HG02884 (cell line): Measurements from ENCODE around the gene SPINK6.

ENCODE experiments used
- ATAC-seq: cut with Tn5 transposase; IDR thresholded peaks from one replicate; pipeline ENCODE4 v1.9.1; 2021; ENCODE audit warnings: mild to moderate bottlenecking, moderate library complexity; ENCODE audit not compliant: unreplicated experiment

Gene SPINK6, protein sequence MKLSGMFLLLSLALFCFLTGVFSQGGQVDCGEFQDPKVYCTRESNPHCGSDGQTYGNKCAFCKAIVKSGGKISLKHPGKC

DNA sequence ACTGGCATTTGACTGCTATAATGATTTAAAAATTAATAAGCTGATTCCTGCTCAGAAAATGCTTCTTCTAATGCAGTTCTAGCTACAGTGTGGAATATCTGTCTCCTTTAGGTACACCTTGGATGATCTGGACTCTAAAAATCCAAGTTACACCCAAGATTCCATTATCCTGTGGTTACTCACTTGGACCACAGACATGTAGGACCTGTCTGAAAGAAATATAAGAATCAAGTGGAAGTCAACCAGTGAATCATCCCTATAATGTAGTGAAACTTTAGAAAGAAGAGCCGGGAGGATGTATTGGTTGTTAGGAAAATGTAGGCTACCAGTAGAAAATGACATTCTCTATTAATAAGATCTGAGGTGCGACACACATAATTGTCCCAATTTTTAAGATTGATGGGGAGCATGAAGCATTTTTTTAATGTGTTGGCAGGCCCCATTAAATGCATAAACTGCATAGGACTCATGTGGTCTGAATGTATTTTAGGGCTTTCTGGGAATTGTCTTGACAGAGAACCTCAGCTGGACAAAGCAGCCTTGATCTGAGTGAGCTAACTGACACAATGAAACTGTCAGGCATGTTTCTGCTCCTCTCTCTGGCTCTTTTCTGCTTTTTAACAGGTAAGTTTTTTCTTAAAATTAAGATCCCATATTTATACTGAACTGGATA is at the start of gene SPINK6:
TSS of gene SPINK6 (plus strand) at position 512 of the 673 bp plus-strand sequence. CDS start at position 567, 55 bp downstream.
- ATAC-seq: no peak

DNA sequence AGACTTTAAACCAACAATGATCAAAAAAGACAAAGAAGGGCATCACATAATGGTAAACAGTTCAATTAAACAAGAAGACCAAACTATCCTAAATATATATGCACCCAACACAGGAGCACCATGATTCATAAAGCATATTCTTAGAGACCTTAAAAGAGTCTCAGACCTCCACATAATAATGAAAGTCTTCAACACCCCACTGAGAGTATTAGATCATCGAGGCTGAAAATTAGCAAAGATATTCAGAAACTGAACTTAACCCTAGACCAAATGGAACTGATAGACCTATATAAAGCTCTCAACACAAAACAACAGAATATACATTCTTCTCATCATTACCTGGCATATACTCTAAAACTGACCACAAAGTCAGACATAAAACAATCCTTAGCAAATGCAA is 46.2 kb upstream of the SPINK6 start:
- ATAC-seq: no peak

DNA sequence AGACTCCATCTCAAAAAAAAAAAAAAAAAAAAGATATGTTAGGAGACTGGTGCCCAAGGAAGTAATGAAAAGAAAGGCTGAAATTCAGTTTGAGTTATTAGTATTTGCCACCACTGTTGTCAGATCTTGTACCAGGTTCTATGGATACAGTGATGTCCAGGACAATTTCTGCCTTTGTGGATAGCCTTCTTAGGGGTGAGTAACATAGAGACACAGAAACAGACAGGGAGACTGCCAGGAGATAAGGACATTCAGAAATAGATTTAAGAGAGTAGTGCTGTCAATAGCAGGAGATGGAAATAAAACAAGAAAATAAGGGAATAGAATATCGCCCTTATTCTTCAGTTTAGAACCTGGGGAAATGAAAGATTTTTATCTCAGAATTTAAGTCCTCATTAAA is 40.8 kb upstream of the SPINK6 start:
- no peak for ATAC-seq

DNA sequence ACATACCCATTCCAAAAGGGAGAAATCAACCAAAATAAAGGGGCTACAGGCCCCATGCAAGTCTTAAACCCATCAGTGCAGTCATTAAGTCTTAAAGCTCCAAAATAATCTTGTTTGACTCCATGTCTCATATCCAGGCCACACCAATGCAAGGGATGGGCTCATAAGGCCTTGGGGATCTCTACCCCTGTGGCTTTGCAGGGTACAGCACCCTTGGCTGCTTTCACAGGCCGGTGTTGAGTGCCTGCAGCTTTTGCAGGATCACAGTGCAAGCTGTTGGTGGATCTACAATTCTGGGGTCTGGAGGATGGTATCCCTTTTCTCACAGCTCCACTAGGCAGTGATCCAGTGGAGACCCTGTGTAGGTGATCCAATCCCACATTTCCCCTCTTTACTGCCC is 39.5 kb upstream of the SPINK6 start:
- ATAC-seq: no peak

DNA sequence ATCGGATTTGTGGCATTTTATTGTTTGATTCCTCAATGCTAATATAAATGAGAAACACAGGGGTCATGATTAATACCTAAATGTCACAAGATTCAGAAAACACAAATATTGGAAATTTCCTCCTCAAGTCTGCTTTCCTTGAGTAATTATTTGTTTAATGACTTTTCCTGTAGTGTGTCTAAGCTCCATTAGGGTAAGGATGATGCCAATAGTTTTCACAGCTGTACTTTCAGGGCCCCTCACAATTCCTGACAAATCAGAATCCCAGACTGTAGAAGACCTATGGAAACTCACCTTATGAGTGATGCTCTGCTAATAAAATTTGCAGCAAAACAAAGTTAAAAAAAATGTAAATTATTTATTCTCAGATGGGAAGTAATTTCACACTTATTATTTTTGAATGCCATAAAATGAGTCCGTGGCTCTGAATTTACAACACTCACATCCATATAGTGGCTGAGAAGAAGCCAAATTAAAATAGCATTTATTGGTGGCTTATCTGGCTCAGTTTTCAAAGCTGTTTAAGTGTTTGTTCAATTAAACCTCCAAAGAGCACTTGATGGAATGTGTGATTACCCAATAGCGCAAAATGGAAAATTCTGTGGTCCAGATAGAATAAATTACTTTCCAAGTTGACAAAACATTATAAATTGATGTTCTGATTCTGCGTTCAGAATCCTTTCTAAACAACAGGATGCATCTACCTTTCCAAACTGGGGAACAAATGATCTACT is 36.1 kb upstream of the SPINK6 start:
- ATAC-seq: no peak

DNA sequence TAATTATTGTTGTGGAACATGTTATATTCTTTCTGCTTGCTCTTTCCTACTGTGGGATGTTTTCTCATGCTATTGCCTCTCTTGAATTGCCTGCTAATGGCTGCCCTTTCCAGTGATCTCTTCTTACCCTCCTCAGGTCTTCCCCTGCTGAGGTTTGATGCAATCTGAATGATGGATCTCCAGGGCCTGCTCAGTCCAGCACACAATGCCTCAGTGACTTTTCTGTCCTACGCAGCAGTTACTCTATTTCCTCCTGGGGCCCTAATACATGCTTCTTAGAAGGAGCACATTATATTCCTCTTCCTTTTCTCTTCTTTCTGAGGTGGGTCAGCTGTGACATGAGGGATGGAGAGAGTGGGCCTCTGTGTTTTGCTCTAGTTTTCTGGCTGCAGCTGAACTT is 34.6 kb upstream of the SPINK6 start, which contains the start of gene SPINK14:
TSS of gene SPINK14 (plus strand) at position 301 of the 400 bp plus-strand sequence. CDS start 1,187 bp downstream, outside the sequence.
- ATAC-seq: no peak

DNA sequence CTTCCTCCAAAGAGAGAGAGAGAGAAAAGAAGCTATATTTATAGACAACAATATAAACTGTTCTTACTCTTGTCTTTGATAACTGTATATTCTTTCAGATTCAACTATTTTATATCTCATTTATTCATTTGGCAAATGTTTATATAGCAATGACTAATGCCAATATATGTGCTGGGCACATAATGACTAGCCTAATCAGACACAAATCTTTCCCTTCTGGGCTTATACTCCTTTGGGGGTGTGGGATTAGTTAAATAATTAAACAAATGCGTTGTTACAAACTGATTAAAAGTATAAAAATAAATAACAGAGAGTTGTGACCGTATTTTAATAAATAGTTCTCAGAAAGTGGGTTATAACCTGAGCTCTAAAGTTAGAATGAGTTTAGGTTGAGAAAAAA is 30.5 kb upstream of the SPINK6 start:
- ATAC-seq: no peak

DNA sequence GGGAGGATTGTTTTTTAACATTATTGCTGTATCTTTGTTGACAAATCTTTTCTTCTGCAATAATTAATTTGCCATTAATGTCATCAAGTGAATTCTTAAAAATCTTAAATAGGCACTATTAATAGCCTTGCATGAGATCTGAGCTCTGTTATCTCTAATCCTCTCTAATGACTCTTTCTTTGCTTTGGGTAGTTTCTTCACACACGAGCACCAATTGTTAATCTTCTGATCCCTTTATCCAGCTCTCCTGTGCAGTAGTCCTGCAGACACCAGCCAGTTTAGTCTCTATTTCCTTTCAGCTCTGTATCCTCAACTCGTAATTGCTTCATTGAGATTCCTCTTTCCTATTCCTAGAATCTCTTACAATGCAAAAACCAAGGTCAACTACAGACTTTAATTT is 26.4 kb upstream of the SPINK6 start:
- no peak for ATAC-seq

DNA sequence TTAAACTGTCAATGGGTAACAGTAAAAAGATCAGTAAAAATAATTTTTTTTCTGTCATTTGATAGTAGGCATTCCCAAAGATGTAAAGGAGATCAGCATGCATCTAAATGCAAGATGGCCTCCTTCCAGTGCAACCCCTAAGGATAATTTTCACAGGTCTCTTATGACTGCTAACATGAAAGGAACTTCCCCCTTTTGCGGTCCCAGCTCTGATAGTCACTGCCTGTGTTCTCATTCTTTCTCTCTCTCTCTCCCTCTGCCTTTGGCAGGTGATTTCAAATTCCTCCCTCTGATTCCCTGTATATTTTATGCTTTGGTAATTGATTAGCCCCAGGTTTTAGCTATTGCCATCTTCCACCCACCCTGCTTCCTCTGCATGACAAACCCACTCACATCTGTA is 25.6 kb upstream of the SPINK6 start:
- no peak for ATAC-seq

DNA sequence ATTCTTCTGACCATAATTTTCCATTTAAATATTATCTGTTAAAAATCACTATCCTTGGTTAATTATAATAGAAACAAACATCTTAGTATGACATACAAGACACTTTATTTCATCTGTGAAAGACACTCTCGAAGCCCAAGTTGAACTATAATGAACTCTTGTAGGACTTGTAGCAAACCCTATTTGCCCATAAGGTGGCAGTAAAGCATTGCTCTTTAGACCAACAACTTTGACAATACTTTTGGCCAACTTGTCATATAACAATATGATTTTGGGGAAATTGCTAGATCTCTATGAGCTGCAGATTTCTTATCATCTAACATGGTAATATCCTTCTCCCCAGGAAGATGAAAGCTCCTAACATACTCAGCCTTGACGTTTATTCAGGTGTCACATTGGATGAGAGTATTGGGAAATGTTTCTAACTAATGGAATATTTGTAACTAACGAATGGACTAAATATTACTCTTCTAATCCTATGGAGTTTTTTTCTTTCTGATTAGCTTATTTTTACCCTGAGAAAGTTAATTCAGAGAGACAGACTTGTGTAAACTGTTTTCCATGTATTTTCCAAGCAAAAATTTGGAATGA is 23.5 kb upstream of the SPINK6 start:
- ATAC-seq: peak; percentile 81

DNA sequence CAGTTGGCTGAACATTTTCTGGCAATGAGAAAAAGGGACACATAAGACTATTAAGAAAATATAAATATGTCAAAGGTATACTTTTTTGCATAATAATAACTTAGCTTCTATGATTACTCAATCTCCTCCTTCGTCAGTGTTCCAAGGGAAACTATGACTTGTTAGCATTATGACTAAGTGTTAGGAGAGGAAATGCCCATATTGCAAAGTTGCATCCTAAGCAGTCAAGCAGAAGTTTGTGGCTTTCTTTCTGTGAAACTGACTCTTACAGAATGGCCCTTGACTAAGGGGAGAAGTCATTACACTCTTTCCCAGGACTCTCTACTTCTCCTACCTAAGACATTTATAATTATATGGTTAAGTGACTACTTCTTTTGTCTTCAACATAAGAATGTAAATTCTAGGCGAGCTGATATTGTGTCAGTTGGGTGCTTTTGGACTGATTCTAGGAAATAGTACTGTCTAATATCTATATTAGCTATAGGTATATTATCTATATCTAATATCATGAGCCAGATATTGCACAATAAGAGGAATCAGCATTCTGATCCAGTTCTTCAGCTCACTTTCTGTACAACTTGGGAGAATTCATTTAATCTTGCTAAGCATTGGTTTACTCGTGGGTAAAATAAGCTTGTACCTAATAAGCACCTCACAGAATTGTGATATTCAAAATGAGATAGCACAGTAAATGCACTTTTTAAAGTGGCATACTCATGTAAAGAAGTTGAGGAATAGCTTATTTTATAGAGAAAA is 16.4 kb upstream of the SPINK6 start:
- ATAC-seq: peak; percentile 93

DNA sequence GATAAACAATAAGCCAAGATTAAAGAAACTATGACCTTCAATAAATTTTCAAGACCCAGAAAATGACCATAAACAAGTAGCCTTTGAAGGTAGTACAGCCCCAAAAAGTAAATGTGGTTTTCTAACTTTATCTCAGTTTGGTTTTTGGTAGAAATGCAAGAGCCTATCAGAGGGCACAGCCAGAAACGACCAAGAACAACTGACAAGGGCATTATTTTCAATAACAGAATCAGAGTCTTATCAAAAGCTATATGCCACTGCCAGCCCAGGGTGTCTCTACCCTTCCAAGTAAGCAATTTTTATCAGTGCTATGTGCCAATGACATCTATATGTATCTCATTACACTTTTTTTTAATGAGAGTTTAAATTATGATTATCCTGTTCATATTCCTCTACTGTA is 11.8 kb upstream of the SPINK6 start:
- no peak for ATAC-seq

DNA sequence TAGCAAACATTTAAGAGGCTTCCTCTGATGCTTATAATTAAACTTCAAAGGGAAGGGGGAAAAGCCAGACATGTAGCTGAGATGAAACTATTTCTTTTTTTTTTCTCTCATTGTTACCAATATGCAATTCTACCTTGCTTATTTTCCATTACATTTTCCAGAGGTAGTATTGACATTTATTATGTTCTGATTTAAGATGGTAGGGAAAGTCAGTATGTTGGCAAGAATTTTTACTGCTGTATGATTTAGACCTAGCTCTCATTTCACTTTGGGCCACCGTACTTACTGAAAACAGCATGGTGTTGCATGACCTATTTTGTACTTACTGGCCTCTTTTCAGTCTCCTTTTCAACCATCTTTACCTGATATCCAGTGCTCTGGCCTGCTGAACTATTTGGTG is 9.6 kb upstream of the SPINK6 start:
- ATAC-seq: no peak

DNA sequence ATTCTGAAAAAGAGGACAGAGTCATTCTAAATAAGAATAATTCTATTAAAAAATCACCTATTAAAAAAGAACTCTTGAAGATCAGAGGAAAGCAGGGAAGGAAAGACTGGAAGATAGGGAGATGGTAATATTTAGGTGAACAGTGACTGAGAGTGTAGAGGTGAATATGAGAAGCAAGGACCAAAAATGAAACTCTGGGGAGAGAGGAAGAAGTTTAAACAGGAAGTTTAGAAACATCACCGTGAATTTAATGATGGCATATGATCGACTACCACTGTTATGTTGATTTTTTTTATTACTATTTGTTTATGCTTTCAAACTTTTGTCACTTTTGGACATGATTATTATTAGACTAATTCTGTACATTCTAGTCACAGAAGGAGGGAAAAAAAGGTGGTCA is 1.7 kb upstream of the SPINK6 start:
- no peak for ATAC-seq

DNA sequence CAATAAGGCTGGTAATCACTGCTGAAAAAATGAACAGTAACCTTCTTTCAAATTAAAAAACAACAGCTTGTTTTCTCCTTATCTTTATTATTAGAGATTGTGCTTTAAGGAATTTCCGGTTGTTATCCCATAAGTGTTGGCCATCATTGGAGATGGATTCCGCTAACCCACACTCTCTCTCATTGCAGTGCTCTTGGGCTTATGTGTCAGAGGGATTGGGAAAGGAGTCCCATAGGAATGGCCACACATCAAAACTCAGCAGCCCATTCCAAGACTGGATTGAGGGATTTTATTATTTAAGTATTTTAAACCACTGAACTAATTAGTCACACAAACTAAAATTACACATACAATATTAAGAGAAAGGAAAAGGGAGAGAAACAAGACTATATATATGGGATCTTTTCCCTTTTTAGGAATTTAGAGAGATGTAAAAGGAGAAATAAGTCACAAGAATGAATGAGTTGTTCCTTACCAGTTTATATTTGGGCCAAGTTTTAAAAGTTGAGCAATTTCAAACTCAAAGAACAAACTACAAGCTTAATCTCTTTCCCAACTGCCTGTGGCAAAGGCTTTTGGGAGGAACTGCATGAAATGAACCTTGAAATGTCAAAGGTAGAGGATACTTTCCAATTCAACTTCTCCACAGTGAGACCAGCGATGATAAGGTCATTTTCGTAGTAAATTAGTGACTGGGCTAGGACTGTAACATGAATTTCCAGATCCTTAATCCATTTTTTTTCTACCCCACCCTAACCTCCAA is 2.4 kb downstream of the SPINK6 start:
- ATAC-seq: no peak

DNA sequence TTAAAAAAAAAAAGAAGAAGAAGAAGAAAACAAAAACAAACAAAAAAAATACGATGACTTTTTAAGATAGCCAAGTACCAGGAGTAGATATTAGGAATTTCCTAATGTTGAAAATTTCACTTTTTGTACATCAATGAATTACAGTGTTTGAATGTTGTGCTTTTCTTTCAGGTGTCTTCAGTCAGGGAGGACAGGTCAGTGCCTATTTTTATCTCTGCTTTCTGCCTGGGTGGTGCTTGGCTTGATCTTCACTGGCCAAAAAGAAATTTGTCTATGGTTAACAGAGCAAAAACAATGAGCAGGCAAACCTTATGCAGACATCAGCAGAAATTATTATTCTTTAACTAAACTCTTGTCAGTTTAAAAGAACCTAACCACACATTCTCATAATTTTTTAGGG is 3.0 kb downstream of the SPINK6 start:
- ATAC-seq: no peak

DNA sequence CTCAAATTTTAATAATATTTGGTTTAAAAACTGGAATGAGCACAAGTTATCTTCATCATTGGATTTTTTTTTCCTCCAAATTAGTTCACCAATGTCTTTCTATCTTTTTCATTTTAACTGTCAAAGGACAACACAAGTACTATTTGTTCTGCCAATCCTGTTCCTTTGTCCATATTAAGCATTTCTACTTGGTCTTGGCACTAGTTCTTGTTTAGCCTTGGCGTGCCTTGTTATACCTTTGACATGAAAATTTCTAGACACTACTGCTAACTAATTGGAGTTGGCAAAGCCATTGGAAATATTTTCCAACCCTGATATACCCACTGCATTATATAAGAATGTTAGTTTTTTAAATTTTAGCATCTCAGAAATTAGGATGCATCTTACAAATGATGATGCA is 3.8 kb downstream of the SPINK6 start:
- ATAC-seq: no peak

DNA sequence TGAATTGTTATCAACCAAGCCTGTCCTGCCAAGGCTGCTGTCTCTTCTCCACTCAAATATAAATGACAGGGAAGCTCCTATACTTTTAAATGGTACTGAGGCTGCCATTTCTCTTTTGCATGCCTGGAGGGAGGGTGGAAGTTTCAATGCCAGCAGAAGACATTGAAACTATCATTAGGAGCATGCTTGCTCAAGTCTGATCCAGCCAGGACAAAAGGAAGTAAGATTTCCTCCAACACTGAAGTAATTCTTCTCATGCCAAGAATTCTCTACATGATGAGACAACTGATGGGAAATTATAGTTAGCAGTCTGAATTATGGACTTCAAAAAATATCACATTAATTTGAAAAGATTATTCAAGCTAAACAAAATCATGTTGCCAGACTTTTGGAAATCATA is 5.4 kb downstream of the SPINK6 start:
- ATAC-seq: no peak

DNA sequence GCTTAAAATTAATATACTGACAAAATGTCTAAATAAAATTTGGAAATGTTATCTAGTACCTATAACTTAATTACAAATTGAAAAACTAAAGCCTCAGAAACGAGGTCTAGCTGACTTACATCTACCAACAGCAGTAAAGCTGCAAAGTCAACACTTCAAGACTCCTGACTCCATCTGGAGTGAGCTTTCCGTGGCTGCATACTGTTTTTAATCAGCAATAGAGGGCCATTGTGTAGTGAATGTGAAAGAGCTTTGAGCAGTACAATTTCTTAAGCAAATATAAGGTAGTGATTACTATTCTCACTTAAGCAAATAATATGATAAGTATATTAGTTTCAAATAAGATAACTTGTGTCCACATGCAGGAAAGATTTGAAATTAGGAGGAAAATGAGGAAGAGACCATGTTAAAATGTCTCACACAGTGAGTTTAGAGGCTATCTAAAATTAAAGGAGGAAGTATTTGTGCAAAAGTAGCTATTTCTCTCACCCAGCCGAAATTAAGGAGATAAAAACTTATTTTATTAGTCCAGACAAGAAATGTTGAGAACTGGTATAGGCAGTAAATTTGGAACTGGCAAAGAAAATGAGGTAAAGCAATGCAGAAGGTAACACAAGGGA is 6.4 kb downstream of the SPINK6 start:
- ATAC-seq: no peak

DNA sequence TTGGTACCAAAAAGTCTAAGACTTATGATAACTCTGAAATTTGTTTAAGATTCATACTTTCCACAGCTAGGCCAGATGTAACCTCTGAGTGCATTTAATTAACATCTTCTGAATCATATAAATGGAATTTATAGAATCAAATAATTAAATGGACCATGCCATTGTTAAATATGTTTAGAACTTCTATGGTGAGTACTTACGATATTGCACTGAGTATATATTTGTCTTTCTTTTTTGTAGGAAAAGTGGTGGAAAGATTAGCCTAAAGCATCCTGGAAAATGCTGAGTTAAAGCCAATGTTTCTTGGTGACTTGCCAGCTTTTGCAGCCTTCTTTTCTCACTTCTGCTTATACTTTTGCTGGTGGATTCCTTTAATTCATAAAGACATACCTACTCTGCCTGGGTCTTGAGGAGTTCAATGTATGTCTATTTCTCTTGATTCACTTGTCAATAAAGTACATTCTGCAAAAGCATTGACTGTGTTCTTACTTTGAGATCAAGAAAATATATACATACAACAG is 11.9 kb downstream of the SPINK6 start:
- no peak for ATAC-seq
